ENCODE results near the gene RGS1. TPM values are rescaled to one million over a fixed set of nuclear protein-coding genes. Genes with fewer than 3 reads are reported as not detected.

The RGS1 gene
- total RNA-seq, 1 donor from 2014 or later: not detected

- no peak for TF ChIP-seq CTCF (IDR thresholded peaks at IDR 0.05; ENCODE audit: partially characterized antibody, unreplicated experiment)
- Mint-ChIP-seq H3K27me3 (ENCODE audit: unreplicated experiment) (no peaks in the 10 kb centered on the region), H3K9me3 (ENCODE audit: unreplicated experiment) (no peaks in the 10 kb centered on the region), H3K4me3 (ENCODE audit: unreplicated experiment) (no peak overlapping the region), H3K4me1 (ENCODE audit: low read depth, unreplicated experiment) (peaks cover 3% of the 10 kb centered on the region), H3K36me3 (ENCODE audit: unreplicated experiment) (no peaks in the 10 kb centered on the region), H3K27ac (ENCODE audit: unreplicated experiment) (no peak overlapping the region)
- no peak for DNase-seq
These were observed 14.3 kb upstream of the RGS1 start for GRCh38 chr1:192561301-192561700.

- Mint-ChIP-seq H3K9me3 (ENCODE audit: unreplicated experiment) (no peaks in the 10 kb centered on the region), H3K27ac (ENCODE audit: unreplicated experiment) (no peak overlapping the region), H3K4me3 (ENCODE audit: unreplicated experiment) (no peak overlapping the region), H3K4me1 (ENCODE audit: low read depth, unreplicated experiment) (peaks cover 3% of the 10 kb centered on the region), H3K27me3 (ENCODE audit: unreplicated experiment) (no peaks in the 10 kb centered on the region), H3K36me3 (ENCODE audit: unreplicated experiment) (no peaks in the 10 kb centered on the region)
- TF ChIP-seq CTCF (IDR thresholded peaks at IDR 0.05; ENCODE audit: partially characterized antibody, unreplicated experiment): no peak
- DNase-seq: no peak
These were observed 12.4 kb upstream of the RGS1 start for GRCh38 chr1:192563129-192563528.

- Mint-ChIP-seq H3K27ac (ENCODE audit: unreplicated experiment) (no peak overlapping the region), H3K9me3 (ENCODE audit: unreplicated experiment) (no peaks in the 10 kb centered on the region), H3K4me3 (ENCODE audit: unreplicated experiment) (no peak overlapping the region), H3K27me3 (ENCODE audit: unreplicated experiment) (no peaks in the 10 kb centered on the region), H3K36me3 (ENCODE audit: unreplicated experiment) (no peaks in the 10 kb centered on the region), H3K4me1 (ENCODE audit: low read depth, unreplicated experiment) (peaks cover 3% of the 10 kb centered on the region)
- no peak for TF ChIP-seq CTCF (IDR thresholded peaks at IDR 0.05; ENCODE audit: partially characterized antibody, unreplicated experiment)
- DNase-seq: no peak
These were observed 11.5 kb upstream of the RGS1 start for GRCh38 chr1:192564099-192564498.

GRCh38 chr1:192565946-192566345, 9.6 kb upstream of the RGS1 start:
- no peak for TF ChIP-seq CTCF (IDR thresholded peaks at IDR 0.05; ENCODE audit: partially characterized antibody, unreplicated experiment)
- peaks cover 7% of the 10 kb centered on the region for H3K4me1 Mint-ChIP-seq (ENCODE audit: low read depth, unreplicated experiment)
- no peak overlapping the region for H3K27ac Mint-ChIP-seq (ENCODE audit: unreplicated experiment)
- no peaks in the 10 kb centered on the region for H3K27me3 Mint-ChIP-seq (ENCODE audit: unreplicated experiment)
- DNase-seq: no peak
- peaks cover 4% of the 10 kb centered on the region for H3K36me3 Mint-ChIP-seq (ENCODE audit: unreplicated experiment)
- no peak overlapping the region for H3K4me3 Mint-ChIP-seq (ENCODE audit: unreplicated experiment)
- peaks cover 5% of the 10 kb centered on the region for H3K9me3 Mint-ChIP-seq (ENCODE audit: unreplicated experiment)

- no peak overlapping the region for H3K27ac Mint-ChIP-seq (ENCODE audit: unreplicated experiment)
- H3K9me3 Mint-ChIP-seq (ENCODE audit: unreplicated experiment): peaks cover 5% of the 10 kb centered on the region
- no peaks in the 10 kb centered on the region for H3K27me3 Mint-ChIP-seq (ENCODE audit: unreplicated experiment)
- DNase-seq: no peak
- H3K4me3 Mint-ChIP-seq (ENCODE audit: unreplicated experiment): no peak overlapping the region
- peaks cover 7% of the 10 kb centered on the region for H3K4me1 Mint-ChIP-seq (ENCODE audit: low read depth, unreplicated experiment)
- no peak for TF ChIP-seq CTCF (IDR thresholded peaks at IDR 0.05; ENCODE audit: partially characterized antibody, unreplicated experiment)
- peaks cover 4% of the 10 kb centered on the region for H3K36me3 Mint-ChIP-seq (ENCODE audit: unreplicated experiment)
These were observed 8.9 kb upstream of the RGS1 start for GRCh38 chr1:192566657-192567056.

Measured in glutamatergic neuron (in vitro differentiated cells).